OCI-LY7 (cell line): ENCODE results near the gene ZNF442. TPM values are rescaled to one million over a fixed set of nuclear protein-coding genes. Genes with fewer than 3 reads are reported as not detected.

ENCODE experiments used
- BruUV-seq: library from RNA; stranded (reverse); fragments of 400-500 nt; replicated peaks from 2 replicates; lab custom pipeline; 2021; lab: Mats Ljungman, UMichigan
- CTCF ChIA-PET: fragments of 300-600 bp; sonication (Branson Sonifier 250); formaldehyde crosslinking; loops from one replicate; lab custom pipeline; 2022; ENCODE audit warnings: antibody characterized with exemption; ENCODE audit not compliant: unreplicated experiment; lab: Charles Lee
- POLR2A ChIA-PET: fragments of 300-600 bp; sonication (Branson Sonifier 250); formaldehyde crosslinking; loops from one replicate; lab custom pipeline; 2022; ENCODE audit warnings: antibody characterized with exemption; lab: Charles Lee
- DNase-seq: peaks from one replicate; pipeline ENCODE4 v3.0.0-alpha.2; 2015; ENCODE audit warnings: low spot score
- H2AFZ ChIP-seq: fragments of 200-600 bp; sonication (generic), shearing (Covaris generic); 2 replicates; pipeline ENCODE4 v1.6.1; 2014; ENCODE audit warnings: mild to moderate bottlenecking, antibody characterized with exemption, low read length, moderate library complexity
- H3K27ac ChIP-seq: fragments of 200-600 bp; sonication (generic); 2 replicates; pipeline ENCODE4 v1.5.1; 2014; ENCODE audit warnings: mixed run types, low read depth, mild to moderate bottlenecking, moderate library complexity, low read length, inconsistent platforms; ENCODE audit not compliant: poor library complexity, severe bottlenecking
- H3K36me3 ChIP-seq: fragments of 200-600 bp; sonication (generic); 2 replicates; pipeline ENCODE4 v1.6.1; 2014; ENCODE audit warnings: mild to moderate bottlenecking, antibody characterized with exemption, low read length, moderate library complexity, mixed read lengths; ENCODE audit not compliant: insufficient read depth
- H3K4me1 ChIP-seq: fragments of 200-600 bp; sonication (generic); 2 replicates; pipeline ENCODE4 v1.5.1; 2014; ENCODE audit warnings: mild to moderate bottlenecking, low read length; ENCODE audit not compliant: insufficient read depth, poor library complexity, severe bottlenecking
- H3K4me2 ChIP-seq: fragments of 200-600 bp; sonication (generic); 2 replicates; pipeline ENCODE4 v1.6.1; 2014; ENCODE audit warnings: mild to moderate bottlenecking, low read length
- H3K4me3 ChIP-seq: fragments of 200-600 bp; sonication (generic); 2 replicates; pipeline ENCODE4 v1.5.1; 2014; ENCODE audit warnings: mild to moderate bottlenecking, low read depth, low read length; ENCODE audit not compliant: poor library complexity, severe bottlenecking
- H3K79me2 ChIP-seq: fragments of 200-600 bp; sonication (generic); 2 replicates; pipeline ENCODE4 v1.6.1; 2016; ENCODE audit warnings: low read depth, mild to moderate bottlenecking, low read length, moderate library complexity, mixed read lengths; ENCODE audit not compliant: insufficient read depth
- H3K9me2 ChIP-seq: fragments of 200-600 bp; sonication (generic); 2 replicates; pipeline ENCODE4 v1.6.1; 2016; ENCODE audit warnings: mild to moderate bottlenecking, low read length, mixed read lengths; ENCODE audit not compliant: insufficient read depth
- H3K9me3 ChIP-seq: fragments of 200-600 bp; sonication (generic); 2 replicates; pipeline ENCODE4 v1.6.1; 2014; ENCODE audit warnings: mild to moderate bottlenecking, mixed run types, low read length, mixed read lengths
- H4K20me1 ChIP-seq: fragments of 200-600 bp; sonication (generic); 2 replicates; pipeline ENCODE4 v1.6.1; 2014; ENCODE audit warnings: mild to moderate bottlenecking, antibody characterized with exemption, low read length, moderate library complexity, mixed read lengths; ENCODE audit not compliant: insufficient read depth
- EZH2phosphoT487 ChIP-seq: fragments of 200-600 bp; sonication (generic); IDR thresholded peaks from 2 replicates; pipeline ENCODE4 v1.6.1; 2018; ENCODE audit warnings: low read depth, borderline replicate concordance, mild to moderate bottlenecking, mixed run types, antibody characterized with exemption, low read length, moderate library complexity, mixed read lengths
- intact Hi-C: fragments of 100-400 bp; cut with micrococcal nuclease; formaldehyde crosslinking; loops from one replicate; pipeline ENCODE4 v1.10.0; 2022; ENCODE audit not compliant: unreplicated experiment
- total RNA-seq, 2 experiments: library from RNA; depleted of rRNA in 1 of 2; stranded (reverse); fragments of >200 nt in 1 of 2; shearing (Covaris generic) in 1 of 2; gene quantifications; 2 replicates each; pipeline ENCODE4 v1.2.3, GENCODE V29; 2014 to 2022
- TF ChIP-seq, protein P1 (sequence below): fragments of 200-600 bp; sonication (generic); conservative IDR thresholded peaks from 2 replicates; pipeline ENCODE4 v1.5.1; 2014; ENCODE audit warnings: mild to moderate bottlenecking, antibody characterized with exemption, low read length, moderate library complexity, mixed read lengths

ZNF442 gene
- total RNA-seq, 2 experiments from 2014 or later = 0.19 to 0.76 TPM

DNA sequence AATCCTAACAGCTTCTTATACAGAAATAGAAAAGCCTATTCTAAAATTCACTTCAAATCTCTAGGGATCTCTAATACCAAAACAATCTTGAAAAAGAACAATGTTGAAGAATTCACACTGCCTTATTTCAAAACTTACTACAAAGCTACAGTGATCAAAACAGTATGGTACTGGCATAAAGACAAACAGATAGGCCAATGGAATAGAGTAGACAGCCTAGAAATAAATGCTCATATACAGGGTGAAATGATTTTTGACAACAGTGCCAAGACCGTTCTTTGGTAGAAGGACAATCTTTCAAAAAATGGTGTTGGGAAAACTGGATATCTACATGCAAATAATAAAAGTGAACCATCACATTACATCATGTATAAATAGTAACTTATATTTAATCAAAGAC is 20.3 kb downstream of the ZNF442 start:
- Histone ChIP-seq H3K27ac (no peak overlapping the region), H2AFZ (no peak overlapping the region), H3K4me1 (no peaks in the 10 kb centered on the region), H3K9me3 (peaks cover 23% of the 10 kb centered on the region), H3K9me2 (no peaks in the 10 kb centered on the region), H3K79me2 (no peaks in the 10 kb centered on the region), H3K4me2 (no peak overlapping the region), H4K20me1 (no peaks in the 10 kb centered on the region), H3K36me3 (no peaks in the 10 kb centered on the region), H3K4me3 (no peak overlapping the region)
- intact Hi-C loops = loop anchor here (10.0 kb wide), 1 partner anchor 250 kb away; no protein-coding TSS in a partner anchor
- no peak for TF ChIP-seq EZH2phosphoT487
- TF ChIP-seq, protein P1, sequence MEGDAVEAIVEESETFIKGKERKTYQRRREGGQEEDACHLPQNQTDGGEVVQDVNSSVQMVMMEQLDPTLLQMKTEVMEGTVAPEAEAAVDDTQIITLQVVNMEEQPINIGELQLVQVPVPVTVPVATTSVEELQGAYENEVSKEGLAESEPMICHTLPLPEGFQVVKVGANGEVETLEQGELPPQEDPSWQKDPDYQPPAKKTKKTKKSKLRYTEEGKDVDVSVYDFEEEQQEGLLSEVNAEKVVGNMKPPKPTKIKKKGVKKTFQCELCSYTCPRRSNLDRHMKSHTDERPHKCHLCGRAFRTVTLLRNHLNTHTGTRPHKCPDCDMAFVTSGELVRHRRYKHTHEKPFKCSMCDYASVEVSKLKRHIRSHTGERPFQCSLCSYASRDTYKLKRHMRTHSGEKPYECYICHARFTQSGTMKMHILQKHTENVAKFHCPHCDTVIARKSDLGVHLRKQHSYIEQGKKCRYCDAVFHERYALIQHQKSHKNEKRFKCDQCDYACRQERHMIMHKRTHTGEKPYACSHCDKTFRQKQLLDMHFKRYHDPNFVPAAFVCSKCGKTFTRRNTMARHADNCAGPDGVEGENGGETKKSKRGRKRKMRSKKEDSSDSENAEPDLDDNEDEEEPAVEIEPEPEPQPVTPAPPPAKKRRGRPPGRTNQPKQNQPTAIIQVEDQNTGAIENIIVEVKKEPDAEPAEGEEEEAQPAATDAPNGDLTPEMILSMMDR = no peak
- POLR2A ChIA-PET = no interaction called here
- no peak for DNase-seq
- BruUV-seq = no TSS peak
- CTCF ChIA-PET = no interaction called here

DNA sequence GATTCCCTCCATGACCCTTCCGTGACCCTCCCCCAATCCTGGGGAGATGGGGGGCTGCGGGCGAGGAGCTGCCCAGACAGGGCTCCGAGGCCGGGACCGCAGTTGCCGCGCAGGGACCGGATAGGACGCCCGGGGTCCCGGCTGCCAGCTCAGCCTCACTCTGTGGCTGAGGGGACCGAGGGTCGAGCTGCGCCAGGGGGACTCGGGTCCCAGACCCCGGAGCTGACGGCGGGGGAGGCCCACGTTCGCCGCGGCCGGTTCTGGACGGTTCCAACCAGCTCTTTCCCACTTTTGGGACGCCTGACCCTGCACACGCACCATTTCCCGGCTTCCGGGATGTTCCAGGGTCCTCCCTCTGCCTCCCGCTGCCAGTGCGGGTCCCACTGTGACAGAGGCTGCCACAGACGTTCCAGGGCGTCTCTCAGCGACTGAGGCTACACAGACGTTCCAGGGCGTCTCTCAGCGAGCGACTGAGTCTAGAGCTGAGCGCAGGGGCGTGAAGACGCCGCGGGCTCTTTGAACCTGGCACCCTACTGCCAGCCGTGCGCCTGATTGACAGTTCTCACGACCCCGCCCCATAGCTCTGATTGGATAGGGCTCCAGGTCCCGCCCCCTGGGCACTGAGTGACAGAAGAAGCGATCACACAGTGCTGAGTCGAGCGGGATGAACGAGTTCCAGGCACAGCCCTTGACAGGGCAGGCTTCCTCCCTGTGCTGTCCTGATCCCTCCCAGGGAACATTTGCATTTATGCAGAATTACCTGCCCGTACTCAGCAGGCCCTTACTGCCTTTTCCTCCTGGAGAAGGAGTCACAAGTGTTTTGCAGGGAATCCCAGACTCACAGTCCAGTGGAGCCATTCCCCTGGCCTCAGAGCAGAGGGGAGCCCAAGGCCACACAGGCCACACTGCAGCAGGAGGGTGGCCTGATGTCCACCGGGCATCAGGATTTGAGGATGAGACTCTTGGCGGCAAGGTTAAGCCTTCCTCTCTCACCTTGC is 32.0 kb downstream of the ZNF442 start, which contains the start of gene ZNF563:
Gene ZNF563 (minus strand): TSS at position 472 of the 998 bp plus-strand sequence. CDS start 151 bp downstream, at position 321.
- no TSS peak for BruUV-seq
- no peaks in the 10 kb centered on the region for H3K9me2 ChIP-seq
- peak within 1 kb of the TSS; percentile 95 for H2AFZ ChIP-seq
- peak; percentile 99 for DNase-seq
- CTCF ChIA-PET = interaction anchor here (1.1 kb wide), 1 partner anchor 536 kb away, joined by 3 read pairs; no protein-coding TSS in a partner anchor
- H3K4me3 ChIP-seq = peak within 1 kb of the TSS; percentile 79
- POLR2A ChIA-PET = interaction anchor here (0.5 to 0.9 kb wide), 5 partner anchors 149 to 1121 kb away, joined by 3 to 5 read pairs (median 3); no protein-coding TSS in a partner anchor
- peaks cover 24% of the 10 kb centered on the region for H3K4me1 ChIP-seq
- no peaks in the 10 kb centered on the region for H3K9me3 ChIP-seq
- no peaks in the 10 kb centered on the region for H3K36me3 ChIP-seq
- intact Hi-C loops = loop anchor here (2.0 kb wide), 1 partner anchor 67 kb away; the partner anchor contains the start of gene ZNF799
- peak within 1 kb of the TSS; percentile 70 for H3K27ac ChIP-seq
- no peaks in the 10 kb centered on the region for H4K20me1 ChIP-seq
- peaks cover 6% of the 10 kb centered on the region; the same call in 1 of the 2 replicates for H3K79me2 ChIP-seq
- no peak for TF ChIP-seq EZH2phosphoT487
- TF ChIP-seq, protein P1 = no peak
- H3K4me2 ChIP-seq = peak within 1 kb of the TSS; percentile 97
